ENCODE results near the gene TOMT. TPM values are rescaled to one million over a fixed set of nuclear protein-coding genes. Genes with fewer than 3 reads are reported as not detected.
"Not testable (repeated sequence)": the region's sequence is repeated elsewhere in the genome, so short reads cannot be mapped to it uniquely, and the experiment has no call there.

Gene TOMT
- total and polyA plus RNA-seq, 2 donors (not counting 1 experiment from before 2014, with no cell fraction given): not detected

DNA sequence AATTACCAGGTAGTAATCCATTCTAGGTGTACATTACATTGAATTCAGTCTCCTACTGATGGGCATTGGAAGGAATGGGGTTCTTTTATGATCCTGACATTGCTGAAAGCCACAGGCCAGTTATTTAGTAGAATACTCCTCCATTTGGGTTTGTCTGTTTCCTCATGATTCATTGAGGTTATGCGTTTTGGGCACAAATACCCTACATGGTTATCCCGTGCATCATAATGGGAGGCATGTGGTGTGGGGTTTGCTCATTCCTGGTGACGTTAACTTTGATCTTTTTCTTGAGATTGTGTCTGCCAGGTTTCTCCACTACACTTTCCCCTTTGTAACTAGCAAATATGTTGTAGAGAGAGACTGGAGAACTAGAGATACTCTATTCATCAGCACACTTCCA is 35.3 kb downstream of the TOMT start:
- Mint-ChIP-seq H3K27ac (no peak overlapping the region), H3K4me3 (no peak overlapping the region), H3K27me3 (peaks cover 19% of the 10 kb centered on the region), H3K4me1 (no peaks in the 10 kb centered on the region), H3K9me3 (ENCODE audit: insufficient read depth) (no peaks in the 10 kb centered on the region)
- Histone ChIP-seq H4K20me1 (ENCODE audit: control insufficient read depth, insufficient read depth, low read length, poor library complexity, severe bottlenecking) (no peaks in the 10 kb centered on the region), H3K4me3 (ENCODE audit: control extremely low read depth in 1 of 5, extremely low read depth in 1 of 5, insufficient read depth in 1 of 5, low read depth in 2 of 5, low read length in 4 of 5) (no peak overlapping the region), H3K9me3 (ENCODE audit: control extremely low read depth in 1 of 3, control insufficient read depth in 2 of 3, insufficient read depth in 1 of 3, low read length in 2 of 3) (no peaks in the 10 kb centered on the region), H3K79me2 (ENCODE audit: control insufficient read depth, insufficient read depth, low read length) (no peaks in the 10 kb centered on the region), H3K4me2 (replicated peaks; ENCODE audit: low read depth, low read length, poor library complexity, severe bottlenecking) (no peak overlapping the region), H2AFZ (ENCODE audit: insufficient read depth, low read depth, low read length, poor library complexity, severe bottlenecking) (no peak overlapping the region), H3K36me3 (replicated peaks in 1 of 2; ENCODE audit: control extremely low read depth in 1 of 2, control insufficient read depth in 1 of 2, extremely low read depth in 1 of 2, insufficient read depth in 2 of 2, low read length in 1 of 2) (no peaks in the 10 kb centered on the region), H3K27me3 (replicated peaks in 1 of 4; ENCODE audit: control extremely low read depth in 1 of 4, control insufficient read depth in 3 of 4, insufficient read depth in 4 of 4, low read length in 3 of 4) (peaks cover 0 to 3% (median 0%) of the 10 kb centered on the region in 4 experiments), H3K4me1 (ENCODE audit: control insufficient read depth in 2 of 2, insufficient read depth in 2 of 2, low read length in 2 of 2) (no peaks in the 10 kb centered on the region), H3K27ac (ENCODE audit: low read length in 2 of 2) (no peak overlapping the region), H3K9ac (ENCODE audit: low read length) (no peak overlapping the region)
- POLR2A ChIA-PET: interaction anchor here (0.7 kb wide), 1 partner anchor 38 kb away, joined by 7 read pairs; no protein-coding TSS in a partner anchor
- no CpG with 5 or more reads among the region's 3 CpGs for WGBS (ENCODE audit: insufficient coverage)
- DNase-seq: no peak
- intact Hi-C loops (cut with micrococcal nuclease): loop anchor here (5.0 kb wide), 1 partner anchor 39 kb away; the partner anchor contains the start of gene LAMTOR1
- no peak for ATAC-seq (ENCODE audit: low read depth)
- CTCF ChIA-PET: interaction anchor here (1.0 to 4.1 kb wide), 2 partner anchors 116 to 306 kb away, joined by 3 to 28 read pairs; no protein-coding TSS in a partner anchor
- TF ChIP-seq, protein P1, sequence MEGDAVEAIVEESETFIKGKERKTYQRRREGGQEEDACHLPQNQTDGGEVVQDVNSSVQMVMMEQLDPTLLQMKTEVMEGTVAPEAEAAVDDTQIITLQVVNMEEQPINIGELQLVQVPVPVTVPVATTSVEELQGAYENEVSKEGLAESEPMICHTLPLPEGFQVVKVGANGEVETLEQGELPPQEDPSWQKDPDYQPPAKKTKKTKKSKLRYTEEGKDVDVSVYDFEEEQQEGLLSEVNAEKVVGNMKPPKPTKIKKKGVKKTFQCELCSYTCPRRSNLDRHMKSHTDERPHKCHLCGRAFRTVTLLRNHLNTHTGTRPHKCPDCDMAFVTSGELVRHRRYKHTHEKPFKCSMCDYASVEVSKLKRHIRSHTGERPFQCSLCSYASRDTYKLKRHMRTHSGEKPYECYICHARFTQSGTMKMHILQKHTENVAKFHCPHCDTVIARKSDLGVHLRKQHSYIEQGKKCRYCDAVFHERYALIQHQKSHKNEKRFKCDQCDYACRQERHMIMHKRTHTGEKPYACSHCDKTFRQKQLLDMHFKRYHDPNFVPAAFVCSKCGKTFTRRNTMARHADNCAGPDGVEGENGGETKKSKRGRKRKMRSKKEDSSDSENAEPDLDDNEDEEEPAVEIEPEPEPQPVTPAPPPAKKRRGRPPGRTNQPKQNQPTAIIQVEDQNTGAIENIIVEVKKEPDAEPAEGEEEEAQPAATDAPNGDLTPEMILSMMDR (IDR thresholded peaks at IDR 0.05): no peak
- TF ChIP-seq EZH2 (IDR thresholded peaks at IDR 0.05; ENCODE audit: borderline replicate concordance, insufficient read depth, low read depth, low read length, poor library complexity, severe bottlenecking): no peak

DNA sequence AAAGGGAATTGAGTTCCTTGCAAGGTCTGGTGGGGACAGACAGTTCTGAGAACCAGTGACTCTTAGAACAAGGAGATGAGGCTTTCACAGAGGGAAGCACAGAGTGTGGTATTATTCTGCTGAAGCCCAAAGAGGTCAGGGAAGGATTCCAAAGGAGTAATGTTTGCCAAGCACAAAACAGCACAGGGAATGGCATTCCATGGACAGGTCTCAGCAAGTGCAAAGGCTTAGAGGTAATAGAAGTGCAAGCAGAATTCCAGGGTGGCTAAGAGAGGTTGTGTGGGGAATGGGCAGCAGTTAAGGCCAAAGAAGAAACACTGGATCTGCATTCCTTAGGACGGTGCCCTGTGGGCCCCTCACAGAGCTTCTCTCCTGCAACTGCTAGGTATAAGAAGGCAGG is 36.4 kb downstream of the TOMT start:
- H3K4me2 ChIP-seq (replicated peaks; ENCODE audit: low read depth, low read length, poor library complexity, severe bottlenecking); H3K27ac Mint-ChIP-seq; H3K4me3 Mint-ChIP-seq; H4K20me1 ChIP-seq (ENCODE audit: control insufficient read depth, insufficient read depth, low read length, poor library complexity, severe bottlenecking); H3K9ac ChIP-seq (ENCODE audit: low read length); DNase-seq; H3K27me3 ChIP-seq (replicated peaks in 1 of 4; ENCODE audit: control extremely low read depth in 1 of 4, control insufficient read depth in 3 of 4, insufficient read depth in 4 of 4, low read length in 3 of 4); H3K4me3 ChIP-seq (ENCODE audit: control extremely low read depth in 1 of 5, extremely low read depth in 1 of 5, insufficient read depth in 1 of 5, low read depth in 2 of 5, low read length in 4 of 5); ATAC-seq (ENCODE audit: low read depth); H3K9me3 Mint-ChIP-seq (ENCODE audit: insufficient read depth); H3K79me2 ChIP-seq (ENCODE audit: control insufficient read depth, insufficient read depth, low read length); H3K27ac ChIP-seq (ENCODE audit: low read length in 2 of 2); H2AFZ ChIP-seq (ENCODE audit: insufficient read depth, low read depth, low read length, poor library complexity, severe bottlenecking); H3K9me3 ChIP-seq (ENCODE audit: control extremely low read depth in 1 of 3, control insufficient read depth in 2 of 3, insufficient read depth in 1 of 3, low read length in 2 of 3); H3K4me1 Mint-ChIP-seq; H3K36me3 ChIP-seq (replicated peaks in 1 of 2; ENCODE audit: control extremely low read depth in 1 of 2, control insufficient read depth in 1 of 2, extremely low read depth in 1 of 2, insufficient read depth in 2 of 2, low read length in 1 of 2); H3K4me1 ChIP-seq (ENCODE audit: control insufficient read depth in 2 of 2, insufficient read depth in 2 of 2, low read length in 2 of 2); POLR2A ChIA-PET: not testable (repeated sequence)
- CTCF ChIA-PET: interaction anchor here (4.1 kb wide), 1 partner anchor 117 kb away, joined by 28 read pairs; no protein-coding TSS in a partner anchor
- intact Hi-C loops (cut with micrococcal nuclease): loop anchor here (5.0 kb wide), 1 partner anchor 40 kb away; the partner anchor contains the start of gene LAMTOR1
- H3K27me3 Mint-ChIP-seq: peaks cover 19% of the 10 kb centered on the region
- WGBS (ENCODE audit: insufficient coverage): 100% methylated on average over 1 of the region's 1 CpG

DNA sequence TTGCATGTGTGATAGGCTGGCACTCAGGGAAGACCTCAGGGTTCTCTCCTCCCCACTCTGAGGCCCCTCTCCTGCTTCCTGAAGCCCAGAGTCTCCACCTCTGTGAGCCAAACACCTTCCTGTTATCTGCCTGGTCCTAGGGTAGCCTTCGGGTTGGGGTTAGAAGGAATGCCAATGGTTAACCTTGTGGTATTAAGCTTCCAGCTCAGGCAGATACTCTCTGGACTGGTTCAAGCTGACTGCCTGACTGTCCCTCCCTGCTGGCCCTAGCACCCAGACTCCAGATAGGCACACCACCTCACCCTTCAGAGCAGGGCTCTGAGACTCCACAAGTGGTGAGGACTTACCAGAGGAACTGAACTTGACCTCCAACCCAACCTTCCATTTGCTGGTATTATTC is 36.8 kb downstream of the TOMT start:
- H3K9me3 ChIP-seq (ENCODE audit: control extremely low read depth in 1 of 3, control insufficient read depth in 2 of 3, insufficient read depth in 1 of 3, low read length in 2 of 3); H3K4me1 ChIP-seq (ENCODE audit: control insufficient read depth in 2 of 2, insufficient read depth in 2 of 2, low read length in 2 of 2); H2AFZ ChIP-seq (ENCODE audit: insufficient read depth, low read depth, low read length, poor library complexity, severe bottlenecking); H3K27me3 ChIP-seq (replicated peaks in 1 of 4; ENCODE audit: control extremely low read depth in 1 of 4, control insufficient read depth in 3 of 4, insufficient read depth in 4 of 4, low read length in 3 of 4); POLR2A ChIA-PET; H3K79me2 ChIP-seq (ENCODE audit: control insufficient read depth, insufficient read depth, low read length); H3K4me2 ChIP-seq (replicated peaks; ENCODE audit: low read depth, low read length, poor library complexity, severe bottlenecking); H3K4me3 Mint-ChIP-seq; H3K27ac ChIP-seq (ENCODE audit: low read length in 2 of 2); H3K9ac ChIP-seq (ENCODE audit: low read length); DNase-seq; H3K36me3 ChIP-seq (replicated peaks in 1 of 2; ENCODE audit: control extremely low read depth in 1 of 2, control insufficient read depth in 1 of 2, extremely low read depth in 1 of 2, insufficient read depth in 2 of 2, low read length in 1 of 2); ATAC-seq (ENCODE audit: low read depth); H3K4me3 ChIP-seq (ENCODE audit: control extremely low read depth in 1 of 5, extremely low read depth in 1 of 5, insufficient read depth in 1 of 5, low read depth in 2 of 5, low read length in 4 of 5); H3K27ac Mint-ChIP-seq; H3K9me3 Mint-ChIP-seq (ENCODE audit: insufficient read depth); H4K20me1 ChIP-seq (ENCODE audit: control insufficient read depth, insufficient read depth, low read length, poor library complexity, severe bottlenecking); H3K4me1 Mint-ChIP-seq: not testable (repeated sequence)
- WGBS (ENCODE audit: insufficient coverage): no CpG with 5 or more reads among the region's 1 CpG
- intact Hi-C loops (cut with micrococcal nuclease): loop anchor here (5.0 kb wide), 1 partner anchor 40 kb away; the partner anchor contains the start of gene LAMTOR1
- H3K27me3 Mint-ChIP-seq: peaks cover 19% of the 10 kb centered on the region
- CTCF ChIA-PET: interaction anchor here (1.2 to 6.1 kb wide), 4 partner anchors 107 to 165 kb away, joined by 3 to 215 read pairs (median 31); no protein-coding TSS in a partner anchor
